ENCODE results near the gene ZNF646.

ZNF646 gene

GRCh38 chr16:31067342-31067741 is 6.9 kb upstream of the ZNF646 start:
- DNase-seq, result no peak

- no peak for DNase-seq
These were observed 2.4 kb upstream of the ZNF646 start for GRCh38 chr16:31071861-31072260.

- DNase-seq, result no peak
These were observed 1.6 kb upstream of the ZNF646 start for GRCh38 chr16:31072540-31073141.

GRCh38 chr16:31073142-31073969 is 866 bp upstream of the ZNF646 start:
- peak; percentile 89 for DNase-seq

GRCh38 chr16:31074814-31075183 is 577 bp downstream of the ZNF646 start:
- DNase-seq, result no peak

GRCh38 chr16:31076319-31076718 is 2.1 kb downstream of the ZNF646 start:
- DNase-seq, result no peak

- DNase-seq, result no peak
These were observed 2.8 kb downstream of the ZNF646 start for GRCh38 chr16:31077024-31077423.

GRCh38 chr16:31077592-31078396 is 3.6 kb downstream of the ZNF646 start:
- no peak for DNase-seq

- DNase-seq, result no peak
These were observed 4.5 kb downstream of the ZNF646 start for GRCh38 chr16:31078597-31079341.

- DNase-seq, result no peak
These were observed 5.2 kb downstream of the ZNF646 start for GRCh38 chr16:31079342-31079944.

GRCh38 chr16:31080035-31080629 is 5.9 kb downstream of the ZNF646 start:
- no peak for DNase-seq

GRCh38 chr16:31080756-31081419 is 6.7 kb downstream of the ZNF646 start:
- DNase-seq, result no peak

- DNase-seq, result no peak
These were observed 7.5 kb downstream of the ZNF646 start for GRCh38 chr16:31081428-31082351.

GRCh38 chr16:31082368-31083045 is 8.3 kb downstream of the ZNF646 start:
- no peak for DNase-seq

GRCh38 chr16:31083081-31083480 is 8.9 kb downstream of the ZNF646 start:
- DNase-seq, result no peak

- DNase-seq, result no peak
These were observed 9.3 kb downstream of the ZNF646 start for GRCh38 chr16:31083556-31083955.

GRCh38 chr16:31083981-31084380 is 9.8 kb downstream of the ZNF646 start:
- DNase-seq, result no peak

GRCh38 chr16:31084584-31085302 is 10.5 kb downstream of the ZNF646 start:
- DNase-seq, result no peak

GRCh38 chr16:31085411-31085810 is 11.2 kb downstream of the ZNF646 start:
- DNase-seq, result no peak
